ENCODE results near the gene EDEM2. TPM values are rescaled to one million over a fixed set of nuclear protein-coding genes. Genes with fewer than 3 reads are reported as not detected.

Gene EDEM2
- total RNA-seq, 1 experiment from 2014 or later: 23.6 TPM

- no peaks in the 10 kb centered on the region for H3K27me3 Mint-ChIP-seq (ENCODE audit: insufficient read depth, unreplicated experiment)
- ChIA-PET POLR2A (interaction anchor here (0.6 to 5.4 kb wide), 14 partner anchors 8 to 577 kb away, joined by 3 to 41 read pairs (median 4); partner anchors contain the start of genes ACSS2, DYNLRB1, EDEM2 and GGT7), CTCF (interaction anchor here (0.8 to 6.2 kb wide), 5 partner anchors 9 to 219 kb away, joined by 3 to 83 read pairs (median 32); partner anchors contain the start of gene EDEM2)
- TSS peak; percentile 90 for BruUV-seq (replicated peaks)
- peaks cover 13% of the 10 kb centered on the region for H3K36me3 Mint-ChIP-seq (ENCODE audit: insufficient read depth, unreplicated experiment)
- no peaks in the 10 kb centered on the region for H3K9me3 Mint-ChIP-seq (ENCODE audit: unreplicated experiment)
- H3K4me1 Mint-ChIP-seq (ENCODE audit: insufficient read depth, unreplicated experiment): peaks cover 22% of the 10 kb centered on the region
- peak overlapping the region; percentile 78 for H3K4me3 Mint-ChIP-seq (ENCODE audit: unreplicated experiment)
- H3K27ac Mint-ChIP-seq (ENCODE audit: low read depth, unreplicated experiment): peak overlapping the region; percentile 55
- DNase-seq (ENCODE audit: unreplicated experiment): peak; percentile 75
- TF ChIP-seq, protein P1, sequence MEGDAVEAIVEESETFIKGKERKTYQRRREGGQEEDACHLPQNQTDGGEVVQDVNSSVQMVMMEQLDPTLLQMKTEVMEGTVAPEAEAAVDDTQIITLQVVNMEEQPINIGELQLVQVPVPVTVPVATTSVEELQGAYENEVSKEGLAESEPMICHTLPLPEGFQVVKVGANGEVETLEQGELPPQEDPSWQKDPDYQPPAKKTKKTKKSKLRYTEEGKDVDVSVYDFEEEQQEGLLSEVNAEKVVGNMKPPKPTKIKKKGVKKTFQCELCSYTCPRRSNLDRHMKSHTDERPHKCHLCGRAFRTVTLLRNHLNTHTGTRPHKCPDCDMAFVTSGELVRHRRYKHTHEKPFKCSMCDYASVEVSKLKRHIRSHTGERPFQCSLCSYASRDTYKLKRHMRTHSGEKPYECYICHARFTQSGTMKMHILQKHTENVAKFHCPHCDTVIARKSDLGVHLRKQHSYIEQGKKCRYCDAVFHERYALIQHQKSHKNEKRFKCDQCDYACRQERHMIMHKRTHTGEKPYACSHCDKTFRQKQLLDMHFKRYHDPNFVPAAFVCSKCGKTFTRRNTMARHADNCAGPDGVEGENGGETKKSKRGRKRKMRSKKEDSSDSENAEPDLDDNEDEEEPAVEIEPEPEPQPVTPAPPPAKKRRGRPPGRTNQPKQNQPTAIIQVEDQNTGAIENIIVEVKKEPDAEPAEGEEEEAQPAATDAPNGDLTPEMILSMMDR (IDR thresholded peaks at IDR 0.05; ENCODE audit: unreplicated experiment): no peak
- intact Hi-C loops (cut with micrococcal nuclease): no loop called here
Measured at GRCh38 chr20:35093267-35093884, 53.8 kb downstream of the EDEM2 start.

DNA sequence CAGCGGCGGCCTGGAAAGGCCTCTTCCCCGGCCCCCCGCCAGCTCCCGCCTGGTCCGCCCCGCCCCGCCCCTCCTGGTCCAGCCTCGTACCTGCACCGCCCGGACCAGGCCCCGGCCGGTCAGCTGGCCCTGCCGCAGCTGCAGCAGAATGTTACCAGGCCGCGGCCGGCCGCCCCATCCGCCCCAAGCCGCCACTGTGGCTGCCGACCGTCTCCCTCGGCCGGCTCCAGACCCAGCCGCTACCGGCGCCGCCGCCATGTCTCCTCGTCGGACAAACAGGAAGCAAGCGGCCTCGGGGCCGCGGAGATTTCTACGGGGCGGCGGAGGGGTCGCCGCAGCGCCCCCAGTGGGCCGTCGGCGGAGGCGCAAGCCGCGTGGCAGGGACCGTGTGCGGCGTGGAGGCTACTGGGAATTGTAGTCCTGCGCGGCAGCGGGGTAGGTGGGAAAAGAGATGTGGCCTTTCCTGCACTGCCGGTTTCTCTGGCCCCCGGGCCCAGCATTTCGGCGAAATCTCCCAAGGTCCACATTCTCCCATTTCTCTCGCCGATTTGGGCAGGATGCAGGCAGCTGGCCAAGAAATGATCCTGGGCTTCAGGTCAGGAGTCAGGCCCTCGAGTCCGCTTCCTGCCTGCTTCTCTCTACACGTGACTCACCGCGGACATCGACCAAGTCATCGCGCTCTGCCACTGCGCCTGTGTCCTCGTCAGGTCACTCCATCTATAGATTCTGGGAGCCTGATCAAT, 54.4 kb downstream of the EDEM2 start, which contains the start of gene TRPC4AP:
TSS of gene TRPC4AP (minus strand) at position 284 of the 743 bp plus-strand sequence. CDS start at position 258, 26 bp downstream.
- no peaks in the 10 kb centered on the region for H3K27me3 Mint-ChIP-seq (ENCODE audit: insufficient read depth, unreplicated experiment)
- peak within 1 kb of the TSS; percentile 55 for H3K27ac Mint-ChIP-seq (ENCODE audit: low read depth, unreplicated experiment)
- H3K4me3 Mint-ChIP-seq (ENCODE audit: unreplicated experiment): peak within 1 kb of the TSS; percentile 78
- peaks cover 20% of the 10 kb centered on the region for H3K36me3 Mint-ChIP-seq (ENCODE audit: insufficient read depth, unreplicated experiment)
- peaks cover 27% of the 10 kb centered on the region for H3K4me1 Mint-ChIP-seq (ENCODE audit: insufficient read depth, unreplicated experiment)
- intact Hi-C loops (cut with micrococcal nuclease): loop anchor here (1.0 kb wide), 1 partner anchor 218 kb away; no protein-coding TSS in a partner anchor
- peak; percentile 89 for DNase-seq (ENCODE audit: unreplicated experiment)
- POLR2A ChIA-PET: interaction anchor here (0.5 to 5.4 kb wide), 23 partner anchors 8 to 1516 kb away, joined by 3 to 41 read pairs (median 4); partner anchors contain the start of genes ACSS2, DYNLRB1, EDEM2 and GGT7
- BruUV-seq (replicated peaks): no TSS peak
- no peaks in the 10 kb centered on the region for H3K9me3 Mint-ChIP-seq (ENCODE audit: unreplicated experiment)
- CTCF ChIA-PET: interaction anchor here (0.7 to 6.2 kb wide), 11 partner anchors 10 to 218 kb away, joined by 3 to 83 read pairs (median 4); partner anchors contain the start of gene EDEM2
- TF ChIP-seq, protein P1 (IDR thresholded peaks at IDR 0.05; ENCODE audit: unreplicated experiment): peak; percentile 96

GRCh38 chr20:35091816-35092523, 55.2 kb downstream of the EDEM2 start:
- peak overlapping the region; percentile 78 for H3K4me3 Mint-ChIP-seq (ENCODE audit: unreplicated experiment)
- intact Hi-C loops (cut with micrococcal nuclease): loop anchor here (1.0 kb wide), 1 partner anchor 218 kb away; no protein-coding TSS in a partner anchor
- peaks cover 22% of the 10 kb centered on the region for H3K36me3 Mint-ChIP-seq (ENCODE audit: insufficient read depth, unreplicated experiment)
- ChIA-PET CTCF (interaction anchor here (0.7 to 4.9 kb wide), 9 partner anchors 13 to 322 kb away, joined by 3 to 32 read pairs (median 3); no protein-coding TSS in a partner anchor), POLR2A (interaction anchor here (0.5 to 5.4 kb wide), 18 partner anchors 9 to 1515 kb away, joined by 3 to 41 read pairs (median 4); partner anchors contain the start of genes ACSS2, DYNLRB1, EDEM2 and GGT7)
- H3K27me3 Mint-ChIP-seq (ENCODE audit: insufficient read depth, unreplicated experiment): no peaks in the 10 kb centered on the region
- peak; percentile 25 for DNase-seq (ENCODE audit: unreplicated experiment)
- peaks cover 29% of the 10 kb centered on the region for H3K4me1 Mint-ChIP-seq (ENCODE audit: insufficient read depth, unreplicated experiment)
- TF ChIP-seq, protein P1 (IDR thresholded peaks at IDR 0.05; ENCODE audit: unreplicated experiment): no peak
- H3K9me3 Mint-ChIP-seq (ENCODE audit: unreplicated experiment): no peaks in the 10 kb centered on the region
- peak overlapping the region; percentile 55 for H3K27ac Mint-ChIP-seq (ENCODE audit: low read depth, unreplicated experiment)
- TSS peak; percentile 62 for BruUV-seq (replicated peaks)

All from MCF 10A (cell line).